GM12891 (cell line): ENCODE data around the gene CLMP.

Source experiments
- PAX5 ChIP-seq: IDR thresholded peaks from 2 replicates; pipeline ENCODE4 v1.6.1; 2011; ENCODE audit warnings: low read length, moderate library complexity, mild to moderate bottlenecking; ENCODE audit not compliant: insufficient read depth, severe bottlenecking
- POLR2AphosphoS5 ChIP-seq: IDR thresholded peaks from 2 replicates; pipeline ENCODE4 v1.6.1; 2011; ENCODE audit warnings: low read depth, low read length, control low read depth
- TAF1 ChIP-seq: IDR thresholded peaks from 2 replicates; pipeline ENCODE4 v1.6.1; 2011; ENCODE audit warnings: low read depth, low read length, control low read depth

DNA sequence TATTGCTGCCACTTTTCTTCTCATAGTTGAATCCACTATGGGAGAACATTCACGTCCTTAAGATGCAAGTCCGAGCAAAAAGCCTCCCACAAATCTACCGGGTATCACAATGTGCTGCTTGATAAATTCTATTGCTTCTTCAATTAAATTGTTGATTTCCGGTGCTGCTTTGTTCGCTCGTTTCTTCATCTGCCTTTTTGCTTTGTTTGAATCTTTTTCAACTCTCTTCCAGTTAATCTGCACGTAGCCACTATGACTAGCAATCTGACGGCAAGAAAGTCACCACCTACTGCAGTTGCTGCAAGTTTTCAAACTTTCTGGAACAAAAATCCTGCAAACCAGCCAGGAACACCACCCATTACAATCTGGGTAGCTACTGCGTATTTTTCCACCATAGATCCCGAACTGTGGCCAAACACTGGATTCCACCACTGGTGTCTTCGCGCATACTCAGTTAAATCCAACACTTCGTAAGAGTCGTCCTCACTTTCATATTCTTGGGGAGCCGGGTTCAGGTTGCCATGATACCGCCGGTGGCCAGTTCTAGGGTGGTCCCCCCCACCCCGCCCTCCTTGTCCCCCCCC is 59.1 kb downstream of the CLMP start:
- TF ChIP-seq PAX5 (no peak), TAF1 (no peak), POLR2AphosphoS5 (no peak)
